Measurements from ENCODE around the gene RAB11FIP4. TPM values are rescaled to one million over a fixed set of nuclear protein-coding genes. Genes with fewer than 3 reads are reported as not detected.

Gene RAB11FIP4
- total and polyA plus RNA-seq, 4 donors = 1.5 to 16.0 (median 3.3) TPM

DNA sequence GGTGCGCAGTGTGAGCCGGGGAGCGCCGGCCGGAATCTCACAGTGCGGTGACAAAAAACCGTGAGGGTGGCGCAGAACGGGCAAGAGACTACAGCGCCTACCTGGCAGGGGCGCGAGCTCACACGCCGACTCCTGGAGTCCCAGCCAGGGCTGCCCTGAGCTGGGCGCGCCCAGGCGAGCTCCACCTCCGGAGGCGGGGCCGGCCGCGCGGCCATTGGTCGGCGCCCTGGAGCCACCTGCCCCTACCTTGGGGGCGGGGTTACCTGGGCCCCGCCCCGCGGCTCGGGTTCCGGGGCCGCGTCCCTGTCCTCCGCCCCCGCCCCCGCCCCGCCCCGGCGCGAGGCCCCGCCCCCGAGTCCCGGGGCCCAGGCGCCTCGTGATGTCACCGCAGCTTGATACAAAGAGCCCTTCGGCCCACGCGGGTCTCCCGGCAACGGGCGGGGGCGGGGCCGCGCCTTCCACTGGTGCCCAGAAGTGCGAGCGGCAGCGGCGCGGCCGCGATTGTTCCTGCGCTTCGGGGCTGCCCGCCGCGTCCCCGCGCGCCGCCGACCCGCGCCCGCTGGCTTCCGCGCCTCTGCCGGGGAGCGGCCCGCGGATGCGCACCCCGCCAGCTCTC lies 96.3 kb downstream of the RAB11FIP4 start:
- H3K36me3 ChIP-seq (ENCODE audit: control insufficient read depth in 4 of 4, insufficient read depth in 3 of 4, low read depth in 1 of 4, low read length in 3 of 4) = no peaks in the 10 kb centered on the region
- no peaks in the 10 kb centered on the region for H3K27me3 ChIP-seq (ENCODE audit: control insufficient read depth in 4 of 4, insufficient read depth in 4 of 4, low read length in 3 of 4)
- H3K9ac ChIP-seq (ENCODE audit: low read depth in 1 of 2, low read length in 2 of 2) = peak overlapping the region in 1 of 2 donors; percentile 62
- no peaks in the 10 kb centered on the region for H3K9me3 ChIP-seq (ENCODE audit: control insufficient read depth in 4 of 4, low read length in 3 of 4)
- under 1% methylated on average over 83 of the region's 83 CpGs for WGBS
- H3K4me3 ChIP-seq (ENCODE audit: low read depth in 1 of 3, low read length in 3 of 3) = peak overlapping the region in 1 of 3 donors; percentile 73
- no peak for TF ChIP-seq RAD21 (IDR thresholded peaks at IDR 0.05)
- no peak for TF ChIP-seq FOXA1 (IDR thresholded peaks at IDR 0.05)
- peak; percentile 14 for TF ChIP-seq YY1 (IDR thresholded peaks at IDR 0.05)
- TF ChIP-seq SP1 (IDR thresholded peaks at IDR 0.05) = peak; percentile 31
- DNase-seq (ENCODE audit: low spot score) = peak; percentile 90
- peak overlapping the region; percentile 75 to 82 for H3K27ac ChIP-seq (ENCODE audit: low read depth in 1 of 2, low read length in 2 of 2)
- peaks cover 17 to 54% (median 35%) of the 10 kb centered on the region in 4 donors for H3K4me1 ChIP-seq (ENCODE audit: control insufficient read depth in 4 of 4, insufficient read depth in 4 of 4, low read length in 3 of 4)

DNA sequence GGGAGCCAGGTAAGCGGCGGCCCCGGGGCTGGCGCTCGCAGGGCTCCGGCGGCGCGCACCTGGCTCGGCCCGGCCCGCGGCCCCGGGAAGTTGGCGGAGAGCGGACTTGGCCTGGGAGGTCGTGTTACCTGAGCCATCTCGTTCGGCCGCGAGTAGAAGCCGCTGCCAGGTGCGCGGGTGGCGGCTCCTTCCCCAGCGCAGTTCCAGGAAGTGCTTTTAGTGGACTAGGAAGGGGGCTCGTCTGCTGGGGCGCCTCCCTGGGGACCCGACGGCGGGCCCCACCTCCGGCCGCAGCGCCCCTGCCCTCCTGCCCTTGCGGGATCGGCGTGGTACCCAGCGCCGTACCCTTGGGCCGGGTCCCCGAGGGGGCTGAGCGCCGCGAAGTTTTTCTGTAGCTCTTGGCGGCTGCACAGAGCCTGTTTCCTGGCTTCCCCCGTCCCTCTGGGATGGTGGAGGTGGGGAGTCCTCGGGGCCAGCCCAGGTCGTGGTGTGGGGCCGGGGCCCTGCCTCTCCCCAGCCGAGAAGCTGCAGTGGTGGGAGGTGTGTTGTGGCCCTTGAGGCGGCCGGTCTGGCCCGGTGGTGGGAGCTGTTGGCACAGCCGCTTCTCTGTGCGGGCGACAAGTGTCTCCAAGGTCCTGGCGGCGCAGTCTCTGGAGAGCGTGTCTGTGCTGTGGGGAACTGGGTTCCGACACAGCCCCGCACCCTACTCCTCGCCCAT lies 96.9 kb downstream of the RAB11FIP4 start:
- H3K4me3 ChIP-seq (ENCODE audit: low read depth in 1 of 3, low read length in 3 of 3) = peak overlapping the region; percentile 15 to 73 (median 67)
- H3K36me3 ChIP-seq (ENCODE audit: control insufficient read depth in 4 of 4, insufficient read depth in 3 of 4, low read depth in 1 of 4, low read length in 3 of 4) = no peaks in the 10 kb centered on the region
- peak overlapping the region; percentile 32 to 60 for H3K9ac ChIP-seq (ENCODE audit: low read depth in 1 of 2, low read length in 2 of 2)
- H3K27ac ChIP-seq (ENCODE audit: low read depth in 1 of 2, low read length in 2 of 2) = peak overlapping the region; percentile 56 to 69
- H3K27me3 ChIP-seq (ENCODE audit: control insufficient read depth in 4 of 4, insufficient read depth in 4 of 4, low read length in 3 of 4) = no peaks in the 10 kb centered on the region
- H3K4me1 ChIP-seq (ENCODE audit: control insufficient read depth in 4 of 4, insufficient read depth in 4 of 4, low read length in 3 of 4) = peaks cover 14 to 56% (median 38%) of the 10 kb centered on the region in 4 donors
- WGBS = 1% methylated on average over 62 of the region's 62 CpGs
- TF ChIP-seq, protein P1, sequence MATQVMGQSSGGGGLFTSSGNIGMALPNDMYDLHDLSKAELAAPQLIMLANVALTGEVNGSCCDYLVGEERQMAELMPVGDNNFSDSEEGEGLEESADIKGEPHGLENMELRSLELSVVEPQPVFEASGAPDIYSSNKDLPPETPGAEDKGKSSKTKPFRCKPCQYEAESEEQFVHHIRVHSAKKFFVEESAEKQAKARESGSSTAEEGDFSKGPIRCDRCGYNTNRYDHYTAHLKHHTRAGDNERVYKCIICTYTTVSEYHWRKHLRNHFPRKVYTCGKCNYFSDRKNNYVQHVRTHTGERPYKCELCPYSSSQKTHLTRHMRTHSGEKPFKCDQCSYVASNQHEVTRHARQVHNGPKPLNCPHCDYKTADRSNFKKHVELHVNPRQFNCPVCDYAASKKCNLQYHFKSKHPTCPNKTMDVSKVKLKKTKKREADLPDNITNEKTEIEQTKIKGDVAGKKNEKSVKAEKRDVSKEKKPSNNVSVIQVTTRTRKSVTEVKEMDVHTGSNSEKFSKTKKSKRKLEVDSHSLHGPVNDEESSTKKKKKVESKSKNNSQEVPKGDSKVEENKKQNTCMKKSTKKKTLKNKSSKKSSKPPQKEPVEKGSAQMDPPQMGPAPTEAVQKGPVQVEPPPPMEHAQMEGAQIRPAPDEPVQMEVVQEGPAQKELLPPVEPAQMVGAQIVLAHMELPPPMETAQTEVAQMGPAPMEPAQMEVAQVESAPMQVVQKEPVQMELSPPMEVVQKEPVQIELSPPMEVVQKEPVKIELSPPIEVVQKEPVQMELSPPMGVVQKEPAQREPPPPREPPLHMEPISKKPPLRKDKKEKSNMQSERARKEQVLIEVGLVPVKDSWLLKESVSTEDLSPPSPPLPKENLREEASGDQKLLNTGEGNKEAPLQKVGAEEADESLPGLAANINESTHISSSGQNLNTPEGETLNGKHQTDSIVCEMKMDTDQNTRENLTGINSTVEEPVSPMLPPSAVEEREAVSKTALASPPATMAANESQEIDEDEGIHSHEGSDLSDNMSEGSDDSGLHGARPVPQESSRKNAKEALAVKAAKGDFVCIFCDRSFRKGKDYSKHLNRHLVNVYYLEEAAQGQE (IDR thresholded peaks at IDR 0.05) = no peak
- no peak for TF ChIP-seq FOXA2 (IDR thresholded peaks at IDR 0.05)
- no peak for TF ChIP-seq RAD21 (IDR thresholded peaks at IDR 0.05)
- no peak for TF ChIP-seq HNF4A (conservative IDR thresholded peaks at IDR 0.05)
- TF ChIP-seq RXRA (IDR thresholded peaks at IDR 0.05) = no peak
- TF ChIP-seq TAF1 (conservative IDR thresholded peaks at IDR 0.05) = no peak
- TF ChIP-seq GABPA (IDR thresholded peaks at IDR 0.05 in 1 of 2, conservative IDR thresholded peaks at IDR 0.05 in 1 of 2) = no peak
- no peak for TF ChIP-seq FOXA1 (IDR thresholded peaks at IDR 0.05)
- no peak for TF ChIP-seq YY1 (IDR thresholded peaks at IDR 0.05)
- TF ChIP-seq, protein P2, sequence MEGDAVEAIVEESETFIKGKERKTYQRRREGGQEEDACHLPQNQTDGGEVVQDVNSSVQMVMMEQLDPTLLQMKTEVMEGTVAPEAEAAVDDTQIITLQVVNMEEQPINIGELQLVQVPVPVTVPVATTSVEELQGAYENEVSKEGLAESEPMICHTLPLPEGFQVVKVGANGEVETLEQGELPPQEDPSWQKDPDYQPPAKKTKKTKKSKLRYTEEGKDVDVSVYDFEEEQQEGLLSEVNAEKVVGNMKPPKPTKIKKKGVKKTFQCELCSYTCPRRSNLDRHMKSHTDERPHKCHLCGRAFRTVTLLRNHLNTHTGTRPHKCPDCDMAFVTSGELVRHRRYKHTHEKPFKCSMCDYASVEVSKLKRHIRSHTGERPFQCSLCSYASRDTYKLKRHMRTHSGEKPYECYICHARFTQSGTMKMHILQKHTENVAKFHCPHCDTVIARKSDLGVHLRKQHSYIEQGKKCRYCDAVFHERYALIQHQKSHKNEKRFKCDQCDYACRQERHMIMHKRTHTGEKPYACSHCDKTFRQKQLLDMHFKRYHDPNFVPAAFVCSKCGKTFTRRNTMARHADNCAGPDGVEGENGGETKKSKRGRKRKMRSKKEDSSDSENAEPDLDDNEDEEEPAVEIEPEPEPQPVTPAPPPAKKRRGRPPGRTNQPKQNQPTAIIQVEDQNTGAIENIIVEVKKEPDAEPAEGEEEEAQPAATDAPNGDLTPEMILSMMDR (IDR thresholded peaks at IDR 0.05; ENCODE audit: low read depth, low read length, missing input control) = no peak
- TF ChIP-seq EGR1 (IDR thresholded peaks at IDR 0.05; ENCODE audit: low read depth in 2 of 2) = no peak
- no peak for TF ChIP-seq NR2F2 (IDR thresholded peaks at IDR 0.05)
- H3K9me3 ChIP-seq (ENCODE audit: control insufficient read depth in 4 of 4, low read length in 3 of 4) = no peaks in the 10 kb centered on the region
- no peak for DNase-seq (ENCODE audit: low spot score)

All from liver (tissue), 9 donors.